ENCODE measurements around the gene CCSER2. TPM values are rescaled to one million over a fixed set of nuclear protein-coding genes. Genes with fewer than 3 reads are reported as not detected.

The CCSER2 gene
- total RNA-seq, 4 donors from 2014 or later, result 26.4 to 48.3 (median 31.7) TPM

GRCh38 chr10:84390364-84390763 lies 62.0 kb downstream of the CCSER2 start:
- H3K27me3 ChIP-seq, result no peaks in the 10 kb centered on the region
- no peak overlapping the region for H3K27ac ChIP-seq
- 87% methylated on average over 4 of the region's 4 CpGs for WGBS, 2 donors
- H3K36me3 ChIP-seq, result peaks cover 0 to 12% (median 0%) of the 10 kb centered on the region in 3 donors
- peaks cover 0 to 34% (median 3%) of the 10 kb centered on the region in 3 donors for H3K4me1 ChIP-seq
- intact Hi-C loops (cut with DNase I), result no loop called here
- no peak for DNase-seq
- TF ChIP-seq CTCF (IDR thresholded peaks at IDR 0.05) (no peak), POLR2A (IDR thresholded peaks at IDR 0.05) (no peak)
- H3K9me3 ChIP-seq, result no peaks in the 10 kb centered on the region
- H3K4me3 ChIP-seq, result no peak overlapping the region

- 34 to 55% methylated on average over 4 of the region's 4 CpGs for WGBS, 2 donors
- TF ChIP-seq POLR2A (IDR thresholded peaks at IDR 0.05) (no peak), CTCF (IDR thresholded peaks at IDR 0.05) (no peak)
- H3K9me3 ChIP-seq, result no peaks in the 10 kb centered on the region
- peaks cover 0 to 12% (median 0%) of the 10 kb centered on the region in 3 donors for H3K36me3 ChIP-seq
- intact Hi-C loops (cut with DNase I), result no loop called here
- H3K4me1 ChIP-seq, result peaks cover 0 to 34% (median 3%) of the 10 kb centered on the region in 3 donors
- H3K4me3 ChIP-seq, result no peak overlapping the region
- no peak overlapping the region for H3K27ac ChIP-seq
- H3K27me3 ChIP-seq, result no peaks in the 10 kb centered on the region
- DNase-seq, result no peak
These were observed 62.9 kb downstream of the CCSER2 start for GRCh38 chr10:84391326-84391725.

- 51 to 61% methylated on average over 2 of the region's 2 CpGs for WGBS, 2 donors
These were observed 63.8 kb downstream of the CCSER2 start for GRCh38 chr10:84392181-84392580.

GRCh38 chr10:84395581-84395980 lies 67.2 kb downstream of the CCSER2 start:
- Histone ChIP-seq H3K27ac (no peak overlapping the region), H3K4me1 (peaks cover 0 to 51% (median 16%) of the 10 kb centered on the region in 3 donors), H3K27me3 (no peaks in the 10 kb centered on the region), H3K9me3 (no peaks in the 10 kb centered on the region), H3K4me3 (no peak overlapping the region), H3K36me3 (no peaks in the 10 kb centered on the region)
- intact Hi-C loops (cut with DNase I), result no loop called here
- whole genome bisulfite sequencing, 2 donors, result 91% methylated on average over 2 of the region's 2 CpGs
- DNase-seq, result no peak
- no peak for TF ChIP-seq POLR2A (IDR thresholded peaks at IDR 0.05)
- no peak for TF ChIP-seq CTCF (IDR thresholded peaks at IDR 0.05)

More at GRCh38 chr10:84392181-84392580, 63.8 kb downstream of the CCSER2 start:
- Histone ChIP-seq H3K27ac (no peak overlapping the region), H3K4me3 (no peak overlapping the region), H3K36me3 (peaks cover 0 to 12% (median 0%) of the 10 kb centered on the region in 3 donors), H3K4me1 (peaks cover 0 to 37% (median 3%) of the 10 kb centered on the region in 3 donors), H3K27me3 (no peaks in the 10 kb centered on the region), H3K9me3 (no peaks in the 10 kb centered on the region)
- TF ChIP-seq POLR2A (IDR thresholded peaks at IDR 0.05), result no peak
- no peak for TF ChIP-seq CTCF (IDR thresholded peaks at IDR 0.05)
- intact Hi-C loops (cut with DNase I), result no loop called here
- no peak for DNase-seq

GRCh38 chr10:84397735-84398144 lies 69.4 kb downstream of the CCSER2 start:
- H3K4me3 ChIP-seq, result no peak overlapping the region
- no peaks in the 10 kb centered on the region for H3K27me3 ChIP-seq
- H3K4me1 ChIP-seq, result peaks cover 0 to 50% (median 13%) of the 10 kb centered on the region in 3 donors
- TF ChIP-seq CTCF (IDR thresholded peaks at IDR 0.05) (no peak), POLR2A (IDR thresholded peaks at IDR 0.05) (no peak)
- 18 to 26% methylated on average over 2 of the region's 2 CpGs for WGBS, 2 donors
- intact Hi-C loops (cut with DNase I), result no loop called here
- H3K9me3 ChIP-seq, result no peaks in the 10 kb centered on the region
- peak overlapping the region; percentile 27 to 59 (median 42) for H3K27ac ChIP-seq
- DNase-seq, result no peak
- no peaks in the 10 kb centered on the region for H3K36me3 ChIP-seq

Data from esophagus squamous epithelium (tissue), 5 donors.